ENCODE data around the gene ASTE1. TPM values are rescaled to one million over a fixed set of nuclear protein-coding genes. Genes with fewer than 3 reads are reported as not detected.
"Not testable (repeated sequence)": the region's sequence is repeated elsewhere in the genome, so short reads cannot be mapped to it uniquely, and the experiment has no call there.

Gene ASTE1, protein sequence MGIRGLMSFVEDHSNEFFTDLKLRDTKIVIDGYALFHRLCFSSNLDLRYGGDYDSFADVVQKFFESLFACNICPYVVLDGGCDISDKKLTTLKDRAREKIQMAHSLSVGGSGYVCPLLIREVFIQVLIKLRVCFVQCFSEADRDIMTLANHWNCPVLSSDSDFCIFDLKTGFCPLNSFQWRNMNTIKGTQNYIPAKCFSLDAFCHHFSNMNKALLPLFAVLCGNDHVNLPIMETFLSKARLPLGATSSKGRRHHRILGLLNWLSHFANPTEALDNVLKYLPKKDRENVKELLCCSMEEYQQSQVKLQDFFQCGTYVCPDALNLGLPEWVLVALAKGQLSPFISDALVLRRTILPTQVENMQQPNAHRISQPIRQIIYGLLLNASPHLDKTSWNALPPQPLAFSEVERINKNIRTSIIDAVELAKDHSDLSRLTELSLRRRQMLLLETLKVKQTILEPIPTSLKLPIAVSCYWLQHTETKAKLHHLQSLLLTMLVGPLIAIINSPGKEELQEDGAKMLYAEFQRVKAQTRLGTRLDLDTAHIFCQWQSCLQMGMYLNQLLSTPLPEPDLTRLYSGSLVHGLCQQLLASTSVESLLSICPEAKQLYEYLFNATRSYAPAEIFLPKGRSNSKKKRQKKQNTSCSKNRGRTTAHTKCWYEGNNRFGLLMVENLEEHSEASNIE
- total RNA-seq (ENCODE audit: insufficient read depth, low replicate concordance): 3.1 TPM

- DNase-seq (ENCODE audit: low spot score): peak; percentile 96
Observed at GRCh38 chr3:131026321-131027151, at the start of gene ASTE1, which contains the start of gene NEK11. ASTE1 (minus strand) TSS chr3:131026825; CDS start chr3:131025306, 1,519 bp downstream. NEK11 (plus strand) TSS chr3:131026877; CDS start chr3:131029709, 2,832 bp downstream.

DNA sequence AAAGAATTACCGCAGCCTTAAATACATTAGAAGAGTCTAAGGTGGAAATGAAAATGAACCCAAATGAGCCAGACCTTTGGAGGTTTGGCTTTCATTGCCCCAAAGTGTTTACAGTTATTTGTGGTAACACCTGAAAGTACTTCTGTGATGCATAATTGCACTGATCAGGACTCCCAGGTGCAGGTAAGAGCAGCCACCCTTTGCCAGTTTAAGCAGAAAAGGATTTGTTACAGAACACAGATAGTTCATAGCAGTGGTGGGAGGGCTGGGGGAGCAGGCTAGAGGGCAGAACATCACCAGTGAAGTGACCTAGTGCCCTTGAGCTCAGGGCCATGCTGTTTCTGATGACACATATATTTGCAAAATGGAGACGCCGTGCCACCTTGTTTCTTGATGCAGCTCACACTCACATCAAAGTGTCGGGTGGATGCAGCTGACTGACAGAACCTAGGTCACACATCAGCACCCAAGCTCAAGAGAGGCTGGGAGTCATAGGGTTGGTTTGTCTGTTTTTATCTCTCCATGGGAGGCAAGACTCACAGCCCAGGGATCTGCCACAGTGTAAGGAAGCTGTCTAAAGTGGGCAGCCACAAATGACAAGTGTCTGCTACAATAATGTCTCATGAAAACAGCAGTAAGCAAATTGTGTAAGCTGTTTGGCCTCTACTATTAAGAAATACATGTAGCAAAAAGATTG lies 49.2 kb upstream of the ASTE1 start:
- no peak for DNase-seq (ENCODE audit: low spot score)

GRCh38 chr3:131072845-131073244 lies 46.2 kb upstream of the ASTE1 start:
- peak; percentile 2 for DNase-seq (ENCODE audit: low spot score)

DNA sequence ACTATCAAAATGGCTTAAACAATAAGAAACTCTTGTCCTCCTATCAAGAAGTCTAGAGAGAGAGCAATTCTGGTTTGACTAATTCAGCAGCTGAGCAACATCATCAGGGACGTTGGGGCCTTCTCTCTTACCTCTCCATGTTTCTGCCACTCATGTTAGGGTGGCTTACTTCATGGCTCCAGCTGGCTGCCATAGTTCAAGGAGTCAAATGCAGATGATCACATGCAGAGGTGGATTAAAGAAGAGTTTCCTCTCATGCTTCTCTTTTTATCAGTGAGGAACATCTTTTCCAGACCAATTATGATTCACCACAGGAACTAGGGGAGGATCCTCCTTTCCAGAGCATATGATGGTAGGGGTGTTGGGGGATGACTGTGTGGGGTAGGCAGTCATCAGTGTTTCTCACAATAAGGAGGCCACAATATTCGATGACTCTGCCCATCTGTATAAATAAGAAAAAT lies 45.5 kb upstream of the ASTE1 start:
- no peak for DNase-seq (ENCODE audit: low spot score)

- no peak for DNase-seq (ENCODE audit: low spot score)
Observed at GRCh38 chr3:131067983-131068382, 41.4 kb upstream of the ASTE1 start.

GRCh38 chr3:131053043-131053859 lies 26.6 kb upstream of the ASTE1 start:
- DNase-seq (ENCODE audit: low spot score): no peak

DNA sequence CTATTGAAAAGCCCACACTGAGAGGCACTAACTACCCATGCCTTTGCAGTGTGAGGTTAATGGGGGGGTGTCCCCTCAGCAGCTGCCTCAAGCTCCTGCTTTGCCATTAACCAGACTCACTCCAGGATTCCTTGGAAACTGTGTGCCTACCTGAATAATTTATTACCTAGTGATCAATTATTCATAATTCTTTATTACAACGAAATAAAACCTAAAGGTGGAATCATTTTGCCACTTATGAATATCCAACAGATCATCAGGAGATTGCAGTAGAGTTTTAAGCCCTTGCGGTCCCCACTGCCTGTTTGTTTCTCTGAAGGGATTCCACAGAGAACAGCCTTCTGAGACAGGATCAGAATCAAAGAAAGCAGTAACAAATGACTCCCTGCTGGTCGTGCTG lies 23.4 kb upstream of the ASTE1 start:
- no peak for DNase-seq (ENCODE audit: low spot score)

- no peak for DNase-seq (ENCODE audit: low spot score)
Observed at GRCh38 chr3:131048030-131048429, 21.4 kb upstream of the ASTE1 start.

DNA sequence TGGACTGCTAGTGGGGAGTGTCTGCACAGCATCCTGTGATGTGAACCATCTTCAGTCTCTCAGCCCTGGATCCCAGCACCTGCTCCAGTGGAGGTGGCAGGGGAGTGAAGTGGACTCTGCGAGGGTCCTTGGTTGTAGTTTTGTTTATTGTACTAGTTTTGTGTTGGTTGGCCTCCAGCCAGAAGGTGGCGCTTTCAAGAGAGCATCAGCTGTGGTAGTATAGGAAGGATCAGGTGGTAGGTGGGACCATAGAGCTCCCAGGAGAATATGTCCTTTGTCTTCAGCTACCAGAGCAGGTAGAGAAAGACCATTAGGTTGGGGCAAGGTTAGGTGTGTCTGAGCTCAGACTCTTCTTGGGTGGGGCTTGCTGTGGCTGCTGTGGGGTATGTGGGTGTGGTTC lies 21.0 kb upstream of the ASTE1 start:
- no peak for DNase-seq (ENCODE audit: low spot score)

DNA sequence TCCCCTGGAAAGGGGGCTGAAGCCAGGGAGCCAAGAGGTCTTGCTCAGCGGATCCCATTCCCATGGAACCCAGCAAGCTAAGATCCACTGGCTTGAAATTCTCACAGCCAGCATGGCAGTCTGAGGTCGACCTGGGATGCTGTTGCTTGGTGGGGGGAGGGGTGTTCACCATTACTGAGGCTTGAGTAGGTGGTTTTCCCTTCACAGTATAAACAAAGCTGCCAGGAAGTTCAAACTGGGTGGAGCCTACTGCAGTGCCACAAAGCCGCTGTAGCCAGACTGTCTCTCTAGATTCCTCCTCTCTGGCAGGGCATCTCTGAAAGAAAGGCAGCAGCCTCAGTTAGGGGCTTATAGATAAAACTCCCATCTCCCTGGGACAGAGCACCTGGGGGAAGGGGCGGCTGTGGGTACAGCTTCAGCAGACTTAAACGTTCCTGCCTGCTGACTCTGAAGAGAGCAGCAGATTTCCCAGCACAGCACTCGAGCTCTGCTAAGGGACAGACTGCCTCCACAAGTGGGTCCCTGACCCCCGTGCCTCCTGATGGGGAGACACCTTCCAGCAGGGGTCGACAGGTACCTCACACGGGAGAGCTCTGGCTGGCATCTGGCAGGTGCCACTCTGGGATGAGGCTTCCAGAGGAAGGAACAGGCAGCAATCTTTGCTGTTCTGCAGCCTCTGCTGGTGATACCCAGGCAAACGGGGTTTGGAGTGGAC lies 15.8 kb upstream of the ASTE1 start:
- DNase-seq (ENCODE audit: low spot score): not testable (repeated sequence)

DNA sequence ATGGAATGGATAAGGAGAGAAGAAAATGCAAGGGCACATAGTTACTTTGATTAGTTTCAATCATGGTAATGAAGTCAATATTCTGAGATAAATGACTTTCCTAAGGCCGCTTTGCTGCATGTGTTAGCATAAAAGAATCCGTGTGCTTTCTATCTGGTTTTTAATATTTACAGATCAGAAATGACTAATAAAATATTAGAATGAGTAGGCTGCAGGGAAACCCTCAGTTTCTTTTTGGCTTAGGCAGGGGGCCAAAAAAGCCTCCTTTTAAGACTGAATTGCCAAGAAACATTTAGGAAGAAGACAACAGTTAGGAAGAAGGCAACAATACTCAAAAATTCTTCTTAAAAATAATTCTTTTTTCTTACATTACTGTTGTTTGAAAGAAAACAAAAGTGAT lies 11.7 kb upstream of the ASTE1 start:
- no peak for DNase-seq (ENCODE audit: low spot score)

DNA sequence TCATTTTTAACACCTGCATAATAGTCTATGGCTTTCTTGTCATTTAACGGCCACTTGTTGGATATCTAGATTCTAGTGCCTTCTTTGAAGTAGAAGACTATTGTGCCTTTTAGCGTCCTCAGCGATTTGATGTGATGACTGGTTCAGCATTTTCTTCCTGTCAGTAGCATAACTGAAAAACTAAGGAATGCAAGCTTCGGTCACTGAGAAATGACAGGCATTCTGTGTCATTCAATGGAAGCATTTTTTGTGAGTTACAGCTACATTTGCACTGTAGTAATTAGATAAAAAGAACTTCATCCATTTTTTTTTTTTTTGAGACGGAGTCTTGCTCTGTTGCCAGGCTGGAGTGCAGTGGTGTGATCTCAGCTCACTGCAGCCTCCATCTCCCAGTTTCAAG lies 10.4 kb upstream of the ASTE1 start:
- DNase-seq (ENCODE audit: low spot score): no peak

DNA sequence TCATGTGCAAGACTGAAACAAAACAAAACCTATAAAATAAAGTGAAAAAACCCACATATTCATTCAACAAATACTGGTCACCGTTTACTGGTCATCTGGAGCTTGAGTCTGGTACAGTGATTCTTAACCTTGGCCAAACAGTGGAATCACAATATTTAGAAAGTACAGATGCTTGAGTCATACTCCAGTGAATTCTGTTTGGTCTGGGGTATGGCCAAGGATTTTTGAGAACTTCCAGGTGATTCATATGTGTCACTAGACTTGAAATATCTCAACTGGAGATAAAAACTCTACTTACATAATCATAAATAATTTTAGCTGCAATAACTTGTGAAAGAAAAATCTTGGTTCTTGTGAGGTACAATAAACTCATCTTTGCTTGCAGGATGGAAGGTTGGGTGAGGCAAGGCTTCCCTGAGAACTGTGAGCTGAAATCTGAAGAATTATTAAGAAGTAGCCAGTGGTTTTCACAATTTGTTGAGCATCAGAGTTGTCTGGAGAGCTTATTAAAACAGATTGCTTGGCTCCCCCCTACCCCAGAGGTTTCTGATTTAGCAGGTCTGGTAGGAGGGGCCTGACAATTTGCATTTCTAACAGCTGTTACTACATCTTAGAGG lies 9.7 kb upstream of the ASTE1 start:
- no peak for DNase-seq (ENCODE audit: low spot score)

GRCh38 chr3:131033480-131034080 lies 7.0 kb upstream of the ASTE1 start:
- peak; percentile 35 for DNase-seq (ENCODE audit: low spot score)

DNA sequence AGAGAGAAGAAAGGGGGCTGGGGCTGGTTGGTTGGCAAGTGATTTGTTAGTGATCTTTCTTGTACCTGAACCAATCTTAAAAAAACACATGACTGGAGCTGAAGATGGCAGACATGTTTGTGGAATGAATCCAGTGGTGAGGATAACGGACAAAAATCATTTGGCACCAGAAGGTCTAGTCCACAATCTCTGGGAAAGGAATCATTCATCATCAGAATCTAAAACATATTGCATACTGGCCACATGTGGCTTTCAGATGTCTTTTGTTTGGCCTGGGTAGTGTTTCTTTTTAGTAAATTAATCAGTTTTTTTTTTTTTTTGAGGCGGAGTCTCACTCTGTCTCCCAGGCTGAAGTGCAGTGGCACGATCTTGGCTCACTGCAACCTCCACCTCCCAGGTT lies 5.0 kb upstream of the ASTE1 start:
- no peak for DNase-seq (ENCODE audit: low spot score)

DNA sequence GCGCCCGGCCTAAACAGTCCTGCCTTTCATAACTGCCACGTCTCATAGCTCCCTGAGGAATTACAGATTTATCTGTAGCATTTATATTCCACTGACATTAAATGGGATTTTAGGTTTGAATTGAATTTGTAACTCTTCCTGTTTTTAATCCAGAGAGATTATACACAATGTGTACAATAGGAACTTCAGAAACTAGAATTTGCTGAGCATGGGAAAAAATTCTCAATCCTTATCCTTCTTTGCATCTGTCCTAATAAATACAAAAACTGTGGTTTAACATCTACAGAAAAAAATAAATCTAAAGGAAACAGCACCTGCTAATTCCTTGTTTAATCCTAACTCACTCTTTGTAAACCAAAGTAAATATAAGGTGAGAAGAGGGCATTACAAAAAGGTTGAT lies 2.2 kb upstream of the ASTE1 start:
- no peak for DNase-seq (ENCODE audit: low spot score)

DNA sequence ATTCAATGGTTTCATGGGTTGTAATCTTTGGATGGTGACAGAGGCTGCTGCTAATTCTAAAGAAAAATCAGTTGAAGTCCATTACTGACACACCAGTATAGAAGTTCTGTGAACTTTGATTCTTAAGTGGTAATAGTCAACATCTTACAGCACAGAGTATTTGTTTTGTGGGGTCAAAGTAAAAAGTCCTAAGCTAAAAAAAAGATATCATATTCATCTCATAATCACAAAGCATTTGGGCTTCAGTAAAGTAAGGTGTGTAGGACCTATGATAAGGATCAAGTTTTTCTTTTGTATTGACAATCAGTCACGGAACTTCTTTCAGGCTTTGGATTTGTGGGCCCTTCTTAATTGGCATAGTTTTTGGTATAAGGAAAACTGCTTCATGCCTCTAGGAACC lies 1.1 kb downstream of the ASTE1 start:
- DNase-seq (ENCODE audit: low spot score): no peak

GRCh38 chr3:131020122-131020693 lies 6.4 kb downstream of the ASTE1 start:
- DNase-seq (ENCODE audit: low spot score): no peak

- no peak for DNase-seq (ENCODE audit: low spot score)
Observed at GRCh38 chr3:131018970-131019369, 7.7 kb downstream of the ASTE1 start.
